Mononuclear cell (primary cell): ENCODE results near the gene CAPN15. TPM values are rescaled to one million over a fixed set of nuclear protein-coding genes. Genes with fewer than 3 reads are reported as not detected.

Experiments used
- H3K27me3 ChIP-seq: 2 replicates; pipeline ENCODE4 v1.6.0; 2011; ENCODE audit warnings: low read length, control low read depth; ENCODE audit not compliant: insufficient read depth
- H3K4me1 ChIP-seq: 2 replicates; pipeline ENCODE4 v1.5.1; 2011; ENCODE audit warnings: mild to moderate bottlenecking, low read length, control low read depth; ENCODE audit not compliant: insufficient read depth
- H3K4me3 ChIP-seq: 2 replicates; pipeline ENCODE4 v1.5.1; 2011; ENCODE audit warnings: mild to moderate bottlenecking, low read length, moderate library complexity
- H3K9me3 ChIP-seq: 2 replicates; pipeline ENCODE4 v1.5.1; 2011; ENCODE audit warnings: low read depth, mild to moderate bottlenecking, control low read depth, low read length
- total RNA-seq: library from RNA; depleted of rRNA; stranded (reverse); fragments of >200 nt; gene quantifications from one replicate; pipeline ENCODE4 v1.2.3, GENCODE V29; 2012

Gene CAPN15
- total RNA-seq, 1 donor = 31.2 TPM

GRCh38 chr16:557463-558297 is 30.2 kb downstream of the CAPN15 start:
- peaks cover 3% of the 10 kb centered on the region for H3K27me3 ChIP-seq
- H3K9me3 ChIP-seq = no peaks in the 10 kb centered on the region
- H3K4me3 ChIP-seq = no peak overlapping the region
- H3K4me1 ChIP-seq = no peaks in the 10 kb centered on the region

DNA sequence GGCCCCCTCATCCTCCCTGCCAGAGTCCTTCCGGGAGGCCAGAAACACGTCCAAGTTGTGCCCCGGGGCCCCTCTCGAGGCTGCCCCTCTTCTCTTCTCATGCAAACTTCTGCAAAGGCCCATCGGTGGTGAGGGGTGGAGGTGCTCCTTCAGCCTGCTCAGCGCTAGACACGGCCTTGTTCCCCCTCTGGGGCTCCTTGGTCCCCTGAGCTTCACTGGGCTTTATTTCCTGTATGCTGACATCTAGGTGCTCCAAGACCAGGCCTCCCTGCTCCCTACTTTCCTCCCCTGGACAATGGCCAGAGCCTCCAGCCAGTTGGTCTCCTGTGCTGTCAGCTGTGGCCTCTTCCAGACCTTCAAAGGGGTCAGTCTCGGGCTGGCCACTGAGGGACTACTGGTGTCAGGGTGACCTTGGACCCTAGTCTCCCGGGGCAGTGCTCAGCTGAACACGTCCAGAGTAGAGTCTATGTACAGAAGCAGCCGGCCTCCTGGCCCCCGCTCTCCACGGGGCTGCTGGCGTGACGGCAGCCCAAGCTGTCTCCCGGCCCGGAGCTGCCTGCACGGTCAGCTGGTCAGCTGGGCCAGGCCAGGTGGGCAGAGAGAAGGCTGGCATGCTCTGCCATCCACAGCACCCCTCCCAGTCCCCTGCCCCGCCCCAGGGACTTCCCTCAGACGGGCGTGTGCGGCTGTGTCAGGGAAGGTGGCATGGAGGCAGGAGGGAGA is 30.9 kb downstream of the CAPN15 start:
- H3K27me3 ChIP-seq = peaks cover 3% of the 10 kb centered on the region
- no peaks in the 10 kb centered on the region for H3K4me1 ChIP-seq
- H3K4me3 ChIP-seq = no peak overlapping the region
- H3K9me3 ChIP-seq = no peaks in the 10 kb centered on the region

- Histone ChIP-seq H3K27me3 (peaks cover 3% of the 10 kb centered on the region), H3K4me3 (no peak overlapping the region), H3K4me1 (no peaks in the 10 kb centered on the region), H3K9me3 (no peaks in the 10 kb centered on the region)
These were observed 31.5 kb downstream of the CAPN15 start for GRCh38 chr16:559021-559380.

DNA sequence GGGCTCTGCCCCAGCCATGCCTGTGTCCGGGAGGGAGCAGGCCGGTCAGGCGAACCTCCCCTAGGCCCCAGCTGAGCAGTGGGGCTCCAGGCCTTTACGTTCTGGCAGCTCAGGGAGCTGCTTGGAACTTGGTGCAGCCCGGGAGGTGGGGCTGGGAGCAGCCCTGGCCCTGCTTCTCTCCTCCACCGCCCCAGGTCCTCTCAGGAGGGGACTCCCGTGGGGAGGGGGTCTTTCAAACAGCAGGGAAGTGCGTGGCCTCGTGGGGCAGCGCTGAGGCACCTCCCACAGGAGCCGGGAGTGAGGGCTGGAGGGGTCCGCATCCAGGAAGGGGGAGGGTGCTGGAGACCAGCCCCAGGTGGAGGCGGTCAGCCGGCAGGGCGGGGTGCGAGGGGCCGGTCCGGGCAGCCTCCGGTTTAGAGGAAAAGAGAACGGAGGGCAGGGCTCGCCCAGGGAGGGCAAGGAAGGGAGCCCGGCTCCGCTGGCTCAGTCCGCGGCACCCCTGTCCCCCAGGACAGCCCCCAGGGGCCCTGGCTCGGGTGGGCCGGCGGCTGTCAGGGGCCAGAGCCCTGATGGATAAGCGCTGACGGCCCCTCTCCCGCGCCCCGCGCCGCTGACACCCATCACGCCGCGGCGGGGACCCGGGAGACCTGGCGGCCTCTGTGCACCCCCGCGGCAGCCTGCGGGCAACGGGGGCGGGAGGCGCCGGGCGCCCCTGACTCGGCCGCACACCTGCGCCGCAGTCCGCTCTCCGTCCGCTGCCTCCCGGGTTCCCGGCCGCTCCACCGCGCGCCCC is 32.1 kb downstream of the CAPN15 start:
- Histone ChIP-seq H3K4me1 (no peaks in the 10 kb centered on the region), H3K9me3 (no peaks in the 10 kb centered on the region), H3K27me3 (peaks cover 3% of the 10 kb centered on the region), H3K4me3 (no peak overlapping the region)

GRCh38 chr16:560204-560700 is 32.7 kb downstream of the CAPN15 start, which contains the start of gene PRR35:
Gene PRR35, plus strand, starts transcription at chr16:560394. Its CDS starts 2,901 bp downstream, at chr16:563295.
- H3K4me1 ChIP-seq = no peaks in the 10 kb centered on the region
- peaks cover 3% of the 10 kb centered on the region for H3K27me3 ChIP-seq
- no peak within 1 kb of the TSS for H3K4me3 ChIP-seq
- H3K9me3 ChIP-seq = no peaks in the 10 kb centered on the region

- peaks cover 3% of the 10 kb centered on the region for H3K27me3 ChIP-seq
- H3K4me3 ChIP-seq = no peak overlapping the region
- no peaks in the 10 kb centered on the region for H3K4me1 ChIP-seq
- no peaks in the 10 kb centered on the region for H3K9me3 ChIP-seq
These were observed 33.3 kb downstream of the CAPN15 start for GRCh38 chr16:560701-561412.

DNA sequence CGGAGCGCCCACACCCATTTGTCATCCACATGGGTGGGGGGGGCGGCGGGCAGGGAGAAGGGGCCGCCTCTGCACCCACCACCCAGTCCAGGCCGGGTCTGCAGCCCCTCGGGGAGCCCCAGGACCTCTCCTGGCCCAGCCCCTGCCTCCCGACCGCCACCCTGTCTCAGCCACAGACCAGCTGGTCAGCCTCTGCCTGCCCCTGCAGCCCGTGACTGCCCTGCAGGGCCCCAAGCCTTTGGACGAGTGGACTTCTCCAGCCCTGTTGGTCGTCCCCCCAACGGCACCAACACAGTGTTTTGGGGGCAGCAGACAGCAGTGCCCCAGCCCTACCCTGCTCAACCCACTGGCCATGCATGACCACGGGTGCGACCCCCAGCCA is 33.9 kb downstream of the CAPN15 start:
- Histone ChIP-seq H3K4me1 (peaks cover 4% of the 10 kb centered on the region), H3K27me3 (peaks cover 3% of the 10 kb centered on the region), H3K4me3 (no peak overlapping the region), H3K9me3 (no peaks in the 10 kb centered on the region)

DNA sequence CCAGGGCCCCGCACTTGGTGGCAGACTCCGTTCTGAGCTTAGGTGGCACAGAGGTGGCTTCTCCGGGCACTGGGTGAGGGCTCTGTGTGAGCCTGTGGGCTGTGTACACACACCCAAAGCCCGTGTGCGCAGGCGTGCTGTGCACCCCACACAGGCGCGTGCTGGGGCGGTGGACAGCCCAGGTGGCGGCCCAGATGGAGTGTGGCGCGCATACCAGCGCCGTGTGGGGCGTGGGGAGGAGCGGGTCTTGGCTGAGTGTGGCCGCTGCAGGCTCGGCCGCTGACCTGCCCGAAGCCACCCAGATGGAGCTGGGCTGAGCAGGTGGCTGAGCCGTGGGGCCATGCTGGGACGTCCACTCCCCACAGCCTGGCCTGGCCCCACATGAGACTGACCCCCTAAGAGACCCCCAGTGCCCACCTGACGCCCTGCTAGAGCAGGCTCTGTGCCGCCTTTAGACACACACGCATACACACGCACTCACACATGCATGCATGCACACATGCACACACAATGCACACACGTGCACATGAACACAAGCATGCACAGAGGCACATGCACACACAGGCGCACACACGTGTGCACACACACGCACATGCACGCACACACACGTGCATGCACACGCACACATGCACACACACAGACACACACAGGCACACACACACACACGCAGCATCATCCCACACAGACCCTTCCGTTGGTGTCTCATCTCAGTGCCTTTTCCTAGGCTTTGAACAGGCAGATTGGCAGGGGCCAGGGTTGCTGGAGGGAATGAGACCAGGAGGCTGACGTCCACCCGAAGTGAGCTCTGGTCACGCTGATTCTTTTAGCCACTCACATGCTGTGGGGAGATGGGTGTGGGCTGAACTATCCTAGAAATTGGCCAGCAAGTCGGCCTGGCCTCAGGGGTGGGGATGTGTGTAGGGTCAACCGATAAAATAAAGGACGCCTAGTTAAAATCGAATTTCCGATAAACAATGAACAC is 34.7 kb downstream of the CAPN15 start:
- Histone ChIP-seq H3K4me3 (no peak overlapping the region), H3K9me3 (no peaks in the 10 kb centered on the region), H3K27me3 (peaks cover 3% of the 10 kb centered on the region), H3K4me1 (peaks cover 12% of the 10 kb centered on the region)

DNA sequence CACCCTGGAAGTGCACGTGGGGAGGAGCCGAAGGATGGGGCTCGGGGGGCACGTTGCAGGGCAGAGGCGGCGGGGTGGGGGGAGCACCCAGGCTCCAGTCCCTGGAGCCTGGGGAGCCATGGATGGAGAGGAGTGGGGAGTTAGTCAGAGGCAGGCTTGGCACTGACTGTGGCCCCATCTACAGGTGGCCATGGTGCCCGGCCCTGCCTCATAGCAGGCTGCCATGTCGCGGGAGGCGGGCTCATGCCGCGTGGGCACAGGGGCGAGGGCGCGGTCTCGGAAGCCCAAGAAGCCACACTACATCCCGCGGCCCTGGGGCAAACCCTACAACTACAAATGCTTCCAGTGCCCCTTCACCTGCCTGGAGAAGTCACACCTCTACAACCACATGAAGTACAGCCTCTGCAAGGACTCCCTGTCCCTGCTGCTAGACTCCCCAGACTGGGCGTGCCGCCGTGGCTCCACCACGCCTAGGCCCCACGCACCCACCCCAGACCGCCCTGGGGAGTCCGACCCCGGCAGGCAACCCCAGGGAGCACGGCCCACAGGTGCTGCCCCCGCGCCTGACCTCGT is 35.6 kb downstream of the CAPN15 start:
- Histone ChIP-seq H3K4me1 (peaks cover 21% of the 10 kb centered on the region), H3K27me3 (peaks cover 3% of the 10 kb centered on the region), H3K9me3 (no peaks in the 10 kb centered on the region), H3K4me3 (no peak overlapping the region)

DNA sequence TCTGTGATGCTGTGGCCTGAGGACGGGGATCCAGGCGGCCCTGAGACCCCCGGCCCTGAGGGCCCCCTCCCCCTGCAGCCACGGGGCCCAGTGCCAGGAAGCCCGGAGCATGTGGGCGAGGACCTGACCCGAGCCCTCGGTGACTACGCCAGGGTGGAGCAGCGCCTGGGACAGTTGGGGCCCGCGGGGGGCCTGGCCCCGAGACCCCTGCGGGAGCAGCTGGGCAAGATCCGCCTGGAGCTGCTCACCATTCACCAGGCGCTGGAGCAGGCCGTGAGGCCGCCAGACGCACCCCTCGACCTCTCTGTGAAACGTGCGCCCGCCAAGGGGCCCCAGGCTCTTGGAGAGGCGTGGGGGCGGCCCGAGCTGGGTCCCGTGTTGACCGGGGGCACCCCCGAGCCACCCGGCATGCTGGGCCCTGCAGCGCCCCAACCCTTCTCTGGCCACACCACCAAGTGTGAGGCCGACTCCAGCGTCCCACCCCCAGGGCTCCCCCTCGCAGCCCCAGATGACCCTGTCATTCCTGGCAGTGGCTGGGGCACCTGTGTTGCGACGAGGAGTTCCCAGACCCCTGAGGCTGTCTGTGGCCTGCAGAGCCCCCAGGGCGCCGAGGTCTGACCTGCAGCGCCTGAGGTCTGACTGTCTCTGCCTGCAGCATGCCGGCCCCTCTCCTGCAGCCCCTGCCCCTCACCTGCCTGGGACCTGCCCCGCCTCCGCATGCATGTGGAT is 37.3 kb downstream of the CAPN15 start:
- no peaks in the 10 kb centered on the region for H3K27me3 ChIP-seq
- H3K4me3 ChIP-seq = no peak overlapping the region
- H3K9me3 ChIP-seq = no peaks in the 10 kb centered on the region
- H3K4me1 ChIP-seq = peaks cover 33% of the 10 kb centered on the region

DNA sequence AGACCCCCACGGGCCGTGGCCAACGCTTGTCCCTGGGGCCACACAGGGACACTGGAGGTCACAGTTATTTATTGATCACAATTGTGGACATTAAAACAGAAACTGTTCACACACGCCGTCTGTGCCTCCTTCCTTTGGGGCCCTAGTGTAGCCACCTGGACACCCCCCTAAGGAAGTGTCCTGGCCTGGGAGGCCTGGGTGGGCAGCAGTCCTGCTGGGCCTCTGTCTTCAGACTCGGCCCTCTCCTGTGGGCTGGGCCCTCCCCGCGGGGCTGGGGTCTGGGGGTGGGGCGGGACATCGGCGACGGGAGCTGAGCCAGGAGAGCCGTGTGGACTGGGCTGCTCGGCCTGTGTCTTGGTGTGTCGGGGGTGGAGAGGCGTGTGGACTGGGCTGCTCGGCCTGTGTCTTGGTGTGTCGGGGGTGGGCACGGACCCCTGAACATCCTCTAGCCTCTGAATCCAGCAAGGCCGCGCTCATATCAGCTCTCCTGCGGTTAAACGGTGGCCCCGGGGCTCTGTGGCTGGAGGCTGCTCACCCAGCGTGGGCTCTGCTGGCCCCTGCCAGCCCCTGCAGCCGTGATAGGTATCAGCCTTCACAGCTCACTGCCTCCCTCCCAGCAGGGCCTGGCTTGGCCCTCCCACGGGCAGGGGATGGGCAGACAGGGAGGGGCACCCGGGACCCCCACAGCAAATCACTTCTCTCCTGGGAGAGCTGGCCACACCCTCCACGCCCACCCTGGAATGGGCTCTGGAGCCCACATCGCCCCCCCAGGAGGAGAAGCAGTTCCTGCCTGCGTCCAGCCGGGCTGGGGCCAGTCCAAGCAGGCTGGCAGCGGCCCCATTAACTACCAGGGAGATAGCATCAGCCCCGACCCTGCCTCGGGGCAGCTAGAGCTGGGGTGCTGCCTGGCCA is 38.2 kb downstream of the CAPN15 start:
- no peaks in the 10 kb centered on the region for H3K27me3 ChIP-seq
- no peaks in the 10 kb centered on the region for H3K9me3 ChIP-seq
- H3K4me1 ChIP-seq = peaks cover 38% of the 10 kb centered on the region
- no peak overlapping the region for H3K4me3 ChIP-seq
